Neural cell (in vitro differentiated cells): Measurements from ENCODE around the gene SMAD9. TPM values are rescaled to one million over a fixed set of nuclear protein-coding genes. Genes with fewer than 3 reads are reported as not detected.

Experiments used
- H2AFZ ChIP-seq: fragments of 200-600, 300-800 bp; sonication (generic), shearing (Covaris generic); 2 replicates; pipeline ENCODE4 v1.6.0; 2014; ENCODE audit warnings: low read depth, mild to moderate bottlenecking, antibody characterized with exemption, low read length, moderate library complexity
- H3F3A ChIP-seq: fragments of 200-600 bp; shearing (Covaris generic); 2 replicates; pipeline ENCODE4 v1.6.1; 2016; ENCODE audit warnings: mild to moderate bottlenecking, moderate library complexity, mixed read lengths, antibody characterized with exemption, low read length; ENCODE audit not compliant: insufficient read depth, poor library complexity, severe bottlenecking
- H3K27ac ChIP-seq: fragments of 200-600, 300-800 bp; sonication (generic), shearing (Covaris generic); 2 replicates; pipeline ENCODE4 v1.5.1; 2014; ENCODE audit warnings: mild to moderate bottlenecking, low read length, moderate library complexity
- H3K27me3 ChIP-seq: fragments of 300-800, 200-600 bp; sonication (generic), shearing (Covaris generic); 2 replicates; pipeline ENCODE4 v1.6.0; 2014; ENCODE audit warnings: mild to moderate bottlenecking, low read depth, low read length, moderate library complexity; ENCODE audit not compliant: insufficient read depth
- H3K36me3 ChIP-seq: fragments of 300-800, 200-600 bp; sonication (generic), shearing (Covaris generic); 2 replicates; pipeline ENCODE4 v1.5.1; 2014; ENCODE audit warnings: mild to moderate bottlenecking, antibody characterized with exemption, low read length, moderate library complexity; ENCODE audit not compliant: insufficient read depth
- H3K4me2 ChIP-seq: fragments of 300-800, 200-600 bp; sonication (generic), shearing (Covaris generic); 2 replicates; pipeline ENCODE4 v1.6.0; 2014; ENCODE audit warnings: mild to moderate bottlenecking, low read length
- H3K4me3 ChIP-seq: fragments of 300-800, 200-600 bp; sonication (generic), shearing (Covaris generic); 2 replicates; pipeline ENCODE4 v1.5.1; 2014; ENCODE audit warnings: mild to moderate bottlenecking, low read length, moderate library complexity
- H3K79me2 ChIP-seq: fragments of 200-600 bp; shearing (Covaris generic); replicated peaks from 2 replicates; pipeline ENCODE4 v1.6.0; 2014; ENCODE audit warnings: mild to moderate bottlenecking, low read length, moderate library complexity; ENCODE audit not compliant: insufficient read depth
- H3K9ac ChIP-seq: fragments of 300-800, 200-600 bp; sonication (generic), shearing (Covaris generic); 2 replicates; pipeline ENCODE4 v1.6.1; 2016; ENCODE audit warnings: mild to moderate bottlenecking, low read length, mixed read lengths
- H3K9me2 ChIP-seq: fragments of 200-600 bp; shearing (Covaris generic); 2 replicates; pipeline ENCODE4 v1.6.1; 2016; ENCODE audit warnings: mild to moderate bottlenecking, low read length, mixed read lengths; ENCODE audit not compliant: insufficient read depth
- H3K9me3 ChIP-seq: fragments of 200-600, 300-800 bp; sonication (generic), shearing (Covaris generic); 2 replicates; pipeline ENCODE4 v1.6.1; 2016; ENCODE audit warnings: mild to moderate bottlenecking, mixed run types, low read length, moderate library complexity, mixed read lengths
- H4K20me1 ChIP-seq: fragments of 200-600 bp; shearing (Covaris generic); 2 replicates; pipeline ENCODE4 v1.6.1; 2016; ENCODE audit warnings: mild to moderate bottlenecking, mixed run types; ENCODE audit not compliant: insufficient read depth
- CTCF ChIP-seq: fragments of 450-650 bp; IDR thresholded peaks from 2 replicates; pipeline ENCODE4 v1.5.1; 2014; ENCODE audit warnings: antibody characterized with exemption, mild to moderate bottlenecking, moderate library complexity; ENCODE audit not compliant: poor library complexity, severe bottlenecking
- EP300 ChIP-seq: fragments of 450-650 bp; conservative IDR thresholded peaks from 2 replicates; pipeline ENCODE4 v1.6.1; 2014; ENCODE audit warnings: antibody characterized with exemption, mild to moderate bottlenecking, moderate library complexity; ENCODE audit not compliant: poor library complexity, severe bottlenecking
- EZH2 ChIP-seq: fragments of 200-600, 300-800 bp; shearing (Covaris generic), sonication (generic); IDR thresholded peaks from 2 replicates; pipeline ENCODE4 v1.6.1; 2014; ENCODE audit warnings: antibody characterized with exemption, low read length, borderline replicate concordance, mild to moderate bottlenecking; ENCODE audit not compliant: insufficient read depth, poor library complexity, severe bottlenecking
- MXI1 ChIP-seq: fragments of 450-650 bp; conservative IDR thresholded peaks from 2 replicates; pipeline ENCODE4 v1.6.1; 2014; ENCODE audit warnings: antibody characterized with exemption, mild to moderate bottlenecking; ENCODE audit not compliant: poor library complexity, severe bottlenecking
- POLR2AphosphoS5 ChIP-seq: IDR thresholded peaks from 2 replicates; pipeline ENCODE4 v1.6.1; 2012
- RAD21 ChIP-seq: fragments of 450-650 bp; conservative IDR thresholded peaks from 2 replicates; pipeline ENCODE4 v1.6.1; 2014; ENCODE audit warnings: antibody characterized with exemption, mild to moderate bottlenecking, moderate library complexity
- REST ChIP-seq: IDR thresholded peaks from 2 replicates; pipeline ENCODE4 v1.6.1; 2012; ENCODE audit warnings: borderline replicate concordance
- SMC3 ChIP-seq: fragments of 450-650 bp; conservative IDR thresholded peaks from 2 replicates; pipeline ENCODE4 v1.6.1; 2014; ENCODE audit warnings: antibody characterized with exemption, mild to moderate bottlenecking, moderate library complexity; ENCODE audit not compliant: poor library complexity
- TAF1 ChIP-seq: IDR thresholded peaks from 2 replicates; pipeline ENCODE4 v1.6.1; 2012; ENCODE audit warnings: low read depth
- polyA plus RNA-seq: library from polyadenylated mRNA; depleted of rRNA; stranded (reverse); fragments of >200 nt; gene quantifications from 2 replicates; pipeline ENCODE4 v1.2.3, GENCODE V29; 2014

Gene SMAD9
- polyA plus RNA-seq, 1 donor from 2014 or later: 2.5 TPM

DNA sequence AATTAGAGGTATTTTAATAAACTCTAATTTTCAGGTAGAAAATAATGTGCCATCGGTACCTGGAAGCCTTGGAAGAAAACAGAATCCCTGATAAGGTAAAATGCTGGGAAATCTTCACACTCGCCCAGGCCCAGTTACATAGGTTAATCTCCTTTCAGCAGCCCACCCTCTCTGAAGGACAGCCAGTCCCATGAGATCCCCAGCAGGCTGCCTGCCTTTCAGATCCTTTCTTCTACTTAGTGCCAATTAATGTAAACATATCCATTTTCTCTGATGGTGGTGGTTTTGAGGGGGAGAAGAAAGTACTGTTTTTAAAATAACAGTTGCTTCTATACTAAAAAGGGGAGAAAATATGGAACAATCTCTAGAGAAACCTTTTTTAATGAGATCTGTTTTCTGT is 12.2 kb downstream of the SMAD9 start:
- H3K4me2 ChIP-seq: no peak overlapping the region
- H4K20me1 ChIP-seq: no peaks in the 10 kb centered on the region
- TF ChIP-seq POLR2AphosphoS5: no peak
- no peak for TF ChIP-seq TAF1
- no peak for TF ChIP-seq CTCF
- TF ChIP-seq EP300: no peak
- no peak for TF ChIP-seq EZH2
- no peak for TF ChIP-seq MXI1
- H3K4me3 ChIP-seq: peak overlapping the region; percentile 32
- no peaks in the 10 kb centered on the region for H3K9me3 ChIP-seq
- H3K79me2 ChIP-seq: no peaks in the 10 kb centered on the region
- H3F3A ChIP-seq: peaks cover 3% of the 10 kb centered on the region
- H3K9me2 ChIP-seq: no peaks in the 10 kb centered on the region
- peak overlapping the region; percentile 33 for H3K27ac ChIP-seq
- no peaks in the 10 kb centered on the region for H3K27me3 ChIP-seq
- H2AFZ ChIP-seq: no peak overlapping the region
- H3K9ac ChIP-seq: no peak overlapping the region
- no peaks in the 10 kb centered on the region for H3K36me3 ChIP-seq

GRCh38 chr13:36907266-36907665 is 12.8 kb downstream of the SMAD9 start:
- no peaks in the 10 kb centered on the region for H4K20me1 ChIP-seq
- H3F3A ChIP-seq: peaks cover 3% of the 10 kb centered on the region
- H3K9ac ChIP-seq: no peak overlapping the region
- H3K27ac ChIP-seq: no peak overlapping the region
- no peaks in the 10 kb centered on the region for H3K36me3 ChIP-seq
- TF ChIP-seq POLR2AphosphoS5 (no peak), EZH2 (no peak), CTCF (no peak), SMC3 (no peak), MXI1 (no peak), TAF1 (no peak), REST (no peak), EP300 (no peak), RAD21 (no peak)
- no peaks in the 10 kb centered on the region for H3K9me3 ChIP-seq
- H3K4me2 ChIP-seq: no peak overlapping the region
- no peaks in the 10 kb centered on the region for H3K27me3 ChIP-seq
- no peaks in the 10 kb centered on the region for H3K9me2 ChIP-seq
- no peaks in the 10 kb centered on the region for H3K79me2 ChIP-seq
- H2AFZ ChIP-seq: no peak overlapping the region
- H3K4me3 ChIP-seq: no peak overlapping the region
